HG02981 (cell line): Measurements from ENCODE around the gene ASPSCR1.
"Not testable (repeated sequence)": the region's sequence is repeated elsewhere in the genome, so short reads cannot be mapped to it uniquely, and the experiment has no call there.

Source experiments
- ATAC-seq: cut with Tn5 transposase; IDR thresholded peaks from one replicate; pipeline ENCODE4 v1.9.1; 2021; ENCODE audit warnings: mild to moderate bottlenecking, moderate library complexity; ENCODE audit not compliant: unreplicated experiment

Gene ASPSCR1

DNA sequence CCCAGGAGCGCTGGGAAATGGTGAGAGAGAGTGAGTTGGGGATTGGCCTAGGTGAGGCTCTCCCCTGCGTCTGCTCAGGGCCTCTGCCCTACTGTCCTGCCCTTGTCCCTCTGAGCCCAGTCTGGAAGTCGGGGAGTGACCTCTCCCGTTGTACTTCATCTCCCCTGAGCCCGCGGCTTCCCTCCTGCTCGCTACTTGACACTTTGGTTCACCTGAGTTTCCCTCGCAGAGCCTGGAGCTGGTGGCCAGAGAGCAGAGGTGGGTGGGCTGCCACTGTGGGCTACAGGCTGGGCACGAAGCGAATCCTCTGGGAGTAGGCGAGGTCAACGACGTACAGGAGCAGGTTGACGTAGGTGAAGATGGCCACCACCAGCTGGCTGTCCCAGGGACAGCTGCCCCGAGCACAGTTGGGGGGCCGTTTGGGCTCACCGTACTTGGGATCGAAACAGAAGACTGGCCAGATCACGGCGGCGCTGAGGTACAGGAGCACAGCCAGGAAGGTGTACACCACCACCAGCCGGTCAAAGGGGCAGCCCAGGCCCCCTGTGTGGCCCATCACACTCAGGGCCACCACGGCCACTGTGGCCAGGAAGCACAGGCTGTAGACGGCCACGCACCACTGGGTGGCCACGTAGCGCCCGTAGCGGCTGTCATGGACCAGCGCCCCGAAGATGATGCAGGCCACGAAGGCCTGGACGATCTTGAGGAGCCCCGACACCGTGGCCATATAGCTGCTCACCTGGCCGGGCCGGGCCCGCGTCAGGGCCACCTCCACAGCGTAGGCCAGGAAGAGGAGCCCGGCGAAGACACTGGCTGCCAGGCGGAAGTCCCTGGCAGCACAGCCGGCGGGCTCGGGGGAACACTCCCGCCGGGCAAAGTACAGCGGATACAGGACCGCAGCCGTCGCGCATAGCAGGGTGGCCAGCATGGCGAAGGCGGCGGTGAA, 36.6 kb upstream of the ASPSCR1 start:
- no peak for ATAC-seq

DNA sequence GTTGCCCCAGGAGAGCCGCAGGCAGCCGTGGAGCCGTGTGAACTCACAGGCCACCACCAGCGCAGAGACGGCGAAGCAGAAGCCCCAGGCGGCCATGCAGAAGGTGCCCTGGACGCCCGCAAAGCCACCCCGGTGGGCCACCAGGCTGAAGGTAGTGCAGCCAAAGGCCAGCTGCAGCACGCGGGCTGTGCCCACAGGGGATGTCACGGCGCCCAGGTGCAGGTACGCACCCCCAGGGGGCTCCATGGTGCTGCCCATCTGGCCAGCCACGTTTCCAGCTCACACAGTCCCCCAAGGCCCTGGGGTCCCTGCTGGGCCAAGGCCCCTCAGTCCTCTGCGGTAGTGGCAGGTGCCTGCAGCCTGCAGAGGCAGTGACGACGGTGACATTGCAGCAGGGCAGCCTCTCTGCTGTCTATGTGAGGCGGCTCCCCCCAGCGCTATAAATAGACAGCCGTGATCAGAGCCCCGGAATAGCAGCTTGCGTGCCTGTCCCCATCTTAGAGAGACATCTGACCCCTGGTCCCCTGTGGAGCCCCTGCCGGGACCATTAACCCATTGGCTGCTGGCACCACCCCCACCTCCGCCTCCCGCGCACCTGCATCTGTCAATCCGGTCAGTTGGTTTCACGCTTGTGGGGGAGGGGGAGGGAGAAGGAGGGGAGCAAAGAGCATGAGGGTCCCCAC, 35.8 kb upstream of the ASPSCR1 start:
- no peak for ATAC-seq

- ATAC-seq = no peak
Observed at GRCh38 chr17:81942167-81942553, 35.3 kb upstream of the ASPSCR1 start.

- no peak for ATAC-seq
Observed at GRCh38 chr17:81944858-81945257, 32.6 kb upstream of the ASPSCR1 start.

GRCh38 chr17:81947189-81947588, 30.2 kb upstream of the ASPSCR1 start, which contains the start of gene MYADML2:
Gene MYADML2 (minus strand): TSS chr17:81947233. CDS start chr17:81941741, 5,492 bp downstream.
- ATAC-seq = no peak

DNA sequence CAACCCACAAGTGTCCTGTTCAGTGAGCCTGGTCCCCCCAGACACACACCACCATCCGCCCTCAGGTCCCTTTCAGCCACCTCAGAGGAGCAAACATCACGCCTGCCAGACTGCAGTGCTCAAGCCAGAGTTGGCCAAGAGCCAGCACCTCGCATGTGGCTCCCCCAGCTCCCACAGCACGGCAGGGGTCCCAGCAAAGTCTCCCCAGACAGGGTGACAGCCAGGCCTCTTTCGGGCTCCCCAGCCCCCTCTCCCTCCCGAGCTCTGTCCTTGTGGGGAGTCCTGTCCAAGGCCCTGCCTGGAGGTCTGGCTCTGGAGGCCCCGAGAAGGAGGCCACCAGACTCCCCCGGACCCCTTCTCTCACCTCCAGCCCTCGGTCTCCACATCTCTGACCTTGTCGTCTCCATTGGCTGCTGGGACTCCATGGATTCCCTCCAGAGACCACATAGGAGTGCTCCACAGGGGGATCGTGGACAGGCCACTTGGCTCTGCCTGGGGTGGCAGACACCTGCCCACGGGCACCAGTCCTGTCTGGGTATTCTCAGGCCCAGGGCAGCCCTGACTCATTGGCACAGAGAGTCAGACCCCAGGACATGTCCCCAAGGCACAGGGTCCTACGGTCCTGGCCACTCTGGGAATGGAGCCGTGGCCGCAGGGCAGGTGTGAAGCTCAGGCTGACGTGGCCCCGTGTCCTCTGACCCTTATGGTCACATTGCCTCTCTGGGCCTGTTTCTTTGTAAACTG, 28.6 kb upstream of the ASPSCR1 start:
- ATAC-seq = no peak

- ATAC-seq = no peak
Observed at GRCh38 chr17:81950501-81950900, 26.9 kb upstream of the ASPSCR1 start.

DNA sequence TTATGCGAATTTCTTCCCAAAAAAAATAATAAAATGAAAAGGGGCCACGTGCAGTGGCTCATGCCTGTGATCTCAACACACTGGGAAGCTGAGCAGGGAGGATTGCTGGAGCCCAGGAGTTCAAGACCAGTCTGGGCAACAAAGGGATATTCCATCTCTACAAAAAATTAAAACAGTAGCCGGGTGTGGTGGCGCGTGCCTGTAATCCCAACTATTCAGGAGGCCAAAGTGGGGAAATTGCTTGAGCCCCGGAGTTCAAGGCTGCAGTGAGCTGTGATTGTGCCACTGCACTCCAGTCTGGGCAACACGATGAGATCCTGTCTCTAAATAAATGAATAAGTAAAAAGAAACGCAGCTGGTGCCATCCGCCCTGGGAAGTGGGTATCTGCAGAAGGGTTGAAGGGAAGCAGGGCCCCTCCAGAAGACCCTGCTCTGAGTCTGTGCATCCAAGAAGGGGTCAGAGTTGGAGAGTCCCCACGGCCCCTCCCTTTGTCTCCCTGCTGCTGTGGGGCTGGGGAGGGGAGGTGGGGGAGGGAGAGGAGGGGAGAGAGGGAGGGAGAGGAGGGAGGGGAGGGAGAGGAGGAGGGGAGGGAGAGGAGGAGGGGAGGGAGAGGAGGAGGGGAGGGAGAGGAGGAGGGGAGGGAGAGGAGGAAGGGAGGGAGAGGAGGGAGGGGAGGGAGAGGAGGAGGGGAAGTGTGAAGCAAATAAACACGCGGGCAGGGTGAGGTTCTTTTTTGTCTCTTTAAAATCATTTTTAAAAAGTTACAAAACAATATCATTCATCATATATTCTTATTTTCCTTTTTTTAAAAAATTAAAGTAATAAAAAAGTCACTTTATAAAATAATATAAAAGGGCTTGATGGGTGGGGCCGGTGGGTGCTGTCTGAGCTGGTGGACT, 25.4 kb upstream of the ASPSCR1 start:
- ATAC-seq = no peak

DNA sequence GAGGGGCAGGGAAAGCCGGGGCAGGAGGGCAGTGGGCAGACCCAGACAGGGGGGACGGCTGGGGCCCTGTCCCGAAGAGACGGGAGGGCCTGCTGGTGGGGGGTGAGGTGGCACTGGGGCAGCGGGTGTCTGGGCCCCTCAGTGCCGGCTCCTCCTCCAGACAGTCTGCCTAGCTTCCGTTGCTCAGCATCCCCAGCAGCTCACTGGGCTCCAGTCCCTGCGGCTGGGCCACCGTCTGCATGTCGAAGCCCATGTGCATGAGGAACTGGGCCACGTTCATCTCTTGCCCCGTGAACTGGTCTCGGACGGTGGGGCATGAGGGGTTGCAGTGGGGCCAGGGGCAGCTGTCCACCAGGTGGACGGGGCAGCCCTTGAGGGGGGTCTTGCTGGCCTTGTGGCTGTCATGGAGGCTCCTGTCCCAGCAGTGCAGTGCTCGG, 24.6 kb upstream of the ASPSCR1 start:
- ATAC-seq = no peak

- not testable (repeated sequence) for ATAC-seq
Observed at GRCh38 chr17:81953443-81953842, 24.0 kb upstream of the ASPSCR1 start.

GRCh38 chr17:81954131-81955057, 23.0 kb upstream of the ASPSCR1 start:
- ATAC-seq = no peak

DNA sequence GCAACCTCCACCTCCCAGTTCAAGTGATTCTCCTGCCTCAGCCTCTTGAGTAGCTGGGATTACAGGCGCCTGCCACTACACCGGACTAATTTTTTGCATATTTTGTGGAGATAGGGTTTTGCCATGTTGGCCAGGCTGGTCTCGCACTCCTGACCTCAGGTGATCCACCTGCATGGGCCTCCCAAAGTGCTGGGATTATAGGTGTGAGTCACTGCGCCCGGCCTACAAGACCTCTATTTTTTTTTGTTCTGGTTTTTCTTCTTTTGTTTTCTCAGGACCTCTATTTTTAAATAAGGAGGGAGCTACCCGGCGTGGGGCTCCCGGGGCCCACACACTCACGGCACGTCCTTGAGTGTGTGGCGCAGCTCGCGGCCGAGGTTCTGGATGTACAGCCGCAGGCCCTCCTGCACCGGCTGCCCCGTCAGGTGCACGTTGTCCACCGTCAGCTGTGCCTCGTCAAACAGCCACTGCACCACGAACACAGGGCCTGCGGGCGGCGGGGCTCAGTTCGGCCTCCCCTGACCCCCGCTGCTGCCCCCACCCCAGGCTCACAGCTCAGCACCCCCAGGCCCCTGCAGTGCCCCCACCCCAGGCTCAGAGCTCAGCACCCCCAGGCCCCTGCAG, 22.3 kb upstream of the ASPSCR1 start:
- no peak for ATAC-seq

- no peak for ATAC-seq
Observed at GRCh38 chr17:81955756-81956544, 21.5 kb upstream of the ASPSCR1 start.

DNA sequence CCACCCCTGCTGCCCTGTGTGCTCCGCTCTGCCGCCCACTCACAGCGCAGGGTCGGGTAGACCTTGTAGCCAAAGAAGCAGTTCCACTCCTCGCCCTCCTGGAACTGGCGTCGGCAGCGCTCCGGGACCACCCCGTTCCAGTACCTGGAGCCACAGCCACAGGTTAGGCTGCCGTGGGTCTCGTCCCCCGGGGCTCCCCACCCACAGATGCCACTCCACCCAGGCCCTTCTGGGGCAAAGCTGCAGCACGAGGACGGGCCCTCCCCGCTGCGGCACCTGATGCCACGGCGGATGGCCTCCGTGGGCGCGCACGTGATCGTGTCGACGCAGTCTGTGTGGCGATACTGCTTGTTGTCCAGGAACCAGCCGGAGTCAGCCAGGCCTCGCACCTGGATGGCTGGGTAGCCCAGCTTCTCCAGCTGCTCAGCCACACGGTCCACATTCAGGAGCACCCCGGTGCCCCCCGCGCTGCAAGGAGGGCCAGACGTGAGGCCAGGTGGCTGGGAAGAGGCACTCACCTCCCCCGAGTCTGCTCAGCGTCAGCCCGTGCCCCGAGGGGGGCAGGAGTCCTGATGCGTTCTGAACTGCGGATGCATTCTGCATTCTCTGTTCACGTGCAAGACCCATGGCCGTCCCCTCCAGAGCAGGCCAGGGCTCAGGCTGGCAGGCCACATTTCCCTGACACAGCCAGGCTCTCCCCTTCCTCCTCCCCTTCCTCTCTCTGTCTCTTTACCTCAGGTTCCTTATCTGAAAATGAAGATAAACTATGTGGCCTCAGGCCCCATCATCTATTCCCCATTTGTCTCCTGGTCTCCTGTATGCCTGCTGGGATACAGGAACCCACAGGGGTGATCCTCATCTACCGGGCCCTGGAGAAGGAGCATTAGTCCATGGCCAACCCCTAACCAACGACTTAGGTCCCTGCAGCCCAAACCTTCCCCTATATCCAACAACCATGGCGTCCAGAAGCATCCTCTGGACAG, 20.5 kb upstream of the ASPSCR1 start:
- ATAC-seq = no peak

GRCh38 chr17:81957691-81958432, 19.6 kb upstream of the ASPSCR1 start:
- no peak for ATAC-seq
